Mononuclear cell (primary cell): ENCODE results near the gene SUMO4. TPM values are rescaled to one million over a fixed set of nuclear protein-coding genes. Genes with fewer than 3 reads are reported as not detected.

Experiments
- H3K27me3 ChIP-seq: 2 replicates; pipeline ENCODE4 v1.6.0; 2011; ENCODE audit warnings: low read length, control low read depth; ENCODE audit not compliant: insufficient read depth
- H3K4me1 ChIP-seq: 2 replicates; pipeline ENCODE4 v1.5.1; 2011; ENCODE audit warnings: mild to moderate bottlenecking, low read length, control low read depth; ENCODE audit not compliant: insufficient read depth
- H3K4me3 ChIP-seq: 2 replicates; pipeline ENCODE4 v1.5.1; 2011; ENCODE audit warnings: mild to moderate bottlenecking, low read length, moderate library complexity
- H3K9me3 ChIP-seq: 2 replicates; pipeline ENCODE4 v1.5.1; 2011; ENCODE audit warnings: low read depth, mild to moderate bottlenecking, control low read depth, low read length
- total RNA-seq: library from RNA; depleted of rRNA; stranded (reverse); fragments of >200 nt; gene quantifications from one replicate; pipeline ENCODE4 v1.2.3, GENCODE V29; 2012

SUMO4 gene
- total RNA-seq, 1 donor, result 16.9 TPM

DNA sequence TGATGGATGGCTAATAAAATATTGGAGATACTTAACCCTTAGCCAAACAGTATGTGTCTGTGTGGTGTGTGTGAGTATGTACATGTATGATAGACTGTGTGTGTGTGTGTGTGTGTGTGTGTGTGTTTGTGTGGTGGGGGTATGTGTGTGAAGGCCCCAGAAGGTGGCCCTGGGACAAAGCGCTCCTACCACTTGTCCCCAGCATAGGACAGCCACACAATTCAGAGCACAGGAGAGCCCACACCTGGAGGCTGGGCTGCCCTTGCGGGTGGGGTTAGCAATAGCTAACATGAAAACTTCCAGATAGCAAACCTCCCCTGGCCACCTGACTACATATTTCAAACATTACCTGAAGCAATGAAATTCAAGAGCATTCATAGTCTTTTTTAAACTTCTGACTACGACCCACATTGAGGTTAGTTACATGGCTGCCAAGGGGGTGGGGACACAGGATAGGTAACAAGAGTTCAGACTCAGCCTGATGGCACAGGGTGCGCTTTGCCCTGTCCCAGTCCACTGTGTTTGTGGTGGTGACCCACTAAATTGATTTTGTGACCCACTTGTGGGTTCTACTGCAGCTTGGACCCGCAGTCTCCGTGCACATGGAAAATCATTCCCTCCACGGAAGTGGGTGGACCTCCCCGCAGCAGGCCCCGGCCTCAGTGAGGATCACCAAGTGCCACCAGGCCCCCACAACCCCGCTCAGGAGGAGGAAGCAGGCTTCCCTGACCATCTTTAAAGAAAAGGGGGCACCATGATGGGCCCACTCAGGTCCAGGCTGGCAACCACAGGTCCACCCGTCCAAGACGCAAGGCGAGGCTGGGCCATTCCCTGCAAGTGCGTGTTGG is 50.0 kb downstream of the SUMO4 start:
- H3K27me3 ChIP-seq, result peaks cover 3% of the 10 kb centered on the region
- no peak overlapping the region for H3K4me3 ChIP-seq
- peaks cover 15% of the 10 kb centered on the region for H3K4me1 ChIP-seq
- H3K9me3 ChIP-seq, result no peaks in the 10 kb centered on the region

Other genes starting within 250 kb of the SUMO4 start
- gene TAB2, start 82.5 kb upstream of the SUMO4 start, total RNA-seq, result 118 TPM
- gene ZC3H12D, start 84.8 kb downstream of the SUMO4 start, total RNA-seq, result 50.7 TPM
- 54.3 TPM for gene PPIL4, start 145.8 kb downstream of the SUMO4 start, total RNA-seq
- 20.5 TPM for gene GINM1, start 166.1 kb downstream of the SUMO4 start, total RNA-seq
- gene KATNA1, start 248.5 kb downstream of the SUMO4 start, total RNA-seq, result 22.0 TPM